Stimulated activated CD8-positive, alpha-beta memory T cell treated with anti-CD3 and anti-CD28 coated beads, Interleukin-4, amount 100 ng/mL, for 24 hours (primary cell): ENCODE data around the gene GATD1.

Source experiments
- DNase-seq: peaks from one replicate; pipeline ENCODE4 v3.0.0-alpha.2; 2020; ENCODE audit warnings: low read depth

GATD1 gene

DNA sequence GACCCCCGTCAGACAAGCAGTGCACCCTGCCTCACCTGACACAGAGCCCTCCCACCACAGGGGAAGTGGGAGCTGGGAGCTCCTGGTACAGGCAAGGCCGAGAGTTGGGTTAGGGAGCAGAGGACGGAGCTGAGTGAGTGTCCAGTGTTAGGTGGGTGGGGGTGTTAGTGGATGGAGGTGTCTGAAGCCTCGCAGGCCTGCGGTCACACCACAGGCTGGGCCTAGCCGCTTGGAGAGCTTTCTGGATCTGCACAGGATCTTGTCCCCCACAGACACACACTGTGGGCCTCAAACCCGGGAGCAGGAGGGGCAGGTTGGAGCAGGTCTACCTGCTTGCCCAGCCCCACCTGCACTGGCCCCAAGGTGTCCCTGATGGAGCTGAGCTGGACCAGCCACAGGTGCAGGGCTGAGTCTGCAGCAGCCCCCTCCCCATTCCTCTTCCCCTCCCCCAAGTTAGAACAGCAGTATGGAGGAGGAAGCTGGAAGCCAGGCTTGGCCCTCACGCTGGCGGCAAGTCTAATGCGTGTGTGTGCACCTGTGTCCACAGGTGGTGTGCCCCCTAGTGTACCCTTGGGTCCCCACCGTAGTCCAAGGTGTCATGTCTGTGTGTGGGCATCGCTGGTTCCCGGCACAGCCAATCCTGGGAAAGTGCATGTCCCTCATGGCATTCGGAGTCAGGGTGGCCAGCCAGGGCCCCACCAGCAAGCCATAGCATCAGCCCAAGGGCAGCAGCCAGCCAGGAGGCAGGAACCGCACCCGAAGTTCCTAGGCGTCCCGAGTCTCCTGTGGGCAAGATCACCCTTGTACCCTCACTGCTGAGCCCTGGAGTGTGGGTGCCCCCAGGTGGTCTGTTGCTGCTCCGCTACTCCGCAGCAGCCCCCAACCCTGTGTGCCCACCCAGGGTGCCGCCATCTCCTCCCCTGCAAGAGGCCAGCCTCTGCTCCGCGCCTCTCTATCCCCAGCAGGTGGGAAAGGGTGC is 2.0 kb upstream of the GATD1 start:
- no peak for DNase-seq

DNA sequence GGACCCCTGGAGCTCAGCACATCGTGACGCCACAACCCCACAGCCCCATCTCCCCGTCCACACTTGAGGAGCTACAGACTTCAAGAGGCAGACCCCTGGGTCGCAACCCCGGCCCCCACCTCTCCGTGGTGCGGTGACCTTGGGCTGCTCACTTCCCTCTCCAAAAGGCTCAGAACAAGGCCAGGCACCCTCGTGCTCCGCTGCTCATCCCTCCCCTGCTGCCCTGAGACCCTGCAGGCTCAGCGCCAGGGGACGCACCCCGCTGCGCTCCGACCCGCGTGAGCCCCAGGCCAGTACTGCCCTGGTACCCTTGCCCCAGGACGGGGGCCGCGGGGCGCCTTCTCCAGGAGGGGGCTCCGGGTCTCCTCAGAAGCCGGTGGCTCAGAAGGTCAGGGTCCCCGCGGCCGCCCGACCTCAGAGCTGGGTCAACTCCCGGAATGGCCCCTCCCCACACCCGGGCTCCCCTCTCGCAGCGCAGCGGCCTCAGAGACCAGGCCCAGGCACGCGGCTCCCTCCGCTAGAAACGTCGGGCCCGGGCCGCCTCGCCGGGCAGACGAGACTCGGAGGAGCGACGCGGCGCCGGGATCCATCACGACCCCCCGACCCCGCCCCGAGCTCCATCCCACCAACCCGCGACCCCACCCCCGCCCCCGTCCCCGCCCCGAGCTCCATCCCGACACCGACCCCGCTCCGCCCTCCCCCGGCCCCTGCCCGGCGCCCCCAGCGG is 563 bp downstream of the GATD1 start:
- no peak for DNase-seq

DNA sequence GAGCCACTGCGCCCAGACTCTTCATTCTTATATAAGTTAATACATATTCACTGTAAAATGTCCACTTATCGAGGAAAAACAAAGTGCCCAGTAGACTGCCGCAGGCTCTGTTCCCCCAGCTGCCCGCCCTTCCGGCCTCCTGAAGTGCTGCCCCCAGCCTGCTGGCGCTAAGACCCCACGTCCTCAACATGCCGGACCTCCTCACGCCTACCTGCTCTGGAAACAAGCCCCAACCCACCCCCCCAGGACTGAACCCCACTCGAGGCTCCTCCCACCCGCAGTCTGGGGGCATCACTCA is 1.1 kb downstream of the GATD1 start:
- no peak for DNase-seq

DNA sequence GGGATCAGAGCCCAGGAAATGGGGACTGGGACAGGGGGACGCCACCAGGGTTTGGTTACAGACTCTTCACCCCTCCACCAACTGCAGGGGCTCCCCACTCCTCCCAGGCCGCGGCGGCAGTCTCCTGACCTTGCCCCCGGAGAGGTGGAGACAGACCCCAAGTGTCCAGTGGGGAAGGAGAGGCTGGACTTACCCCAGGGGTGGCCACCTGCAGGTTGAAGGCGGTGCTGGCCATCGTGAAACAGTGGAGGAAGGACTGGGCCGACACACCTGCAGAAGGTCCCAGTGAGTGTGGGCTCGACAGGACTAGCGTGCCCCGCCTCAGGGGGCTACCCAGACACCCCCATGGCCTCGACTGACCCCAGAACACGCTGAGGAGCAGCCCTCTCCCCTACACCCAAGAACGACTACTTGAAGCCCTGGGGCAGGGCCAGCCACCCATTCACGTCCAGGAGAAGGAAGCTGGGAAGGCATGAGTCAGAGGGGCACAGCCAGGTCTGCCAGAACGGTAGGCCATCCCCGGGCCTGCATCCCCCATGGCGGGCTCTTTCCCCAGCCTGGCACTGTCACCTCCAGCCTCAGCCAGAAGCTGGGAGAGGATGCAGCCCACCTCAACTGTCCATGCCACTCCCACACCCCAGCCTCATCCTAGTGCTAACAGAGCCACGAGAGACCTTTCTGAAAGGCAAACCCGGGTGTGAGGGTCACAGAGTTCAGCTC is 2.3 kb downstream of the GATD1 start:
- no peak for DNase-seq

DNA sequence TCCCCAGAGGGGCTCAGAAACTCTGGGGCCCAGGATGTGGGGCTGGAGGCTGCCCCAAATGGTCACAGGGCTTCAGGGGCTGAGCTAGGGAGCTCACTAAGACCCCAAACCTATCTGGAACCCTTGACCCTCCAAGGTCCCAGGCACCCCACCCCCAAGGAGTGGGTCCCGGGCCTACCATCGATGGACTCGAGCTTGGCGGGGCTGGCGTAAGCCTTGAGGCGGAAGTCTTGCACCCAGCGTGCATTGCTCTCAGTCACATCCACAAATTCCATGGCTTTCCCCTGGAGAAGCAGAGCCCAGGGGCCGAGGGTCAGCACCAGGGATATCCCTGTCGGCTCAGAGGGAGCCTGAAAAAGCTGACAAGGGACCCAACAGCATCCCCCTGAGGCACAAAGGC is 3.5 kb downstream of the GATD1 start:
- DNase-seq, result no peak

DNA sequence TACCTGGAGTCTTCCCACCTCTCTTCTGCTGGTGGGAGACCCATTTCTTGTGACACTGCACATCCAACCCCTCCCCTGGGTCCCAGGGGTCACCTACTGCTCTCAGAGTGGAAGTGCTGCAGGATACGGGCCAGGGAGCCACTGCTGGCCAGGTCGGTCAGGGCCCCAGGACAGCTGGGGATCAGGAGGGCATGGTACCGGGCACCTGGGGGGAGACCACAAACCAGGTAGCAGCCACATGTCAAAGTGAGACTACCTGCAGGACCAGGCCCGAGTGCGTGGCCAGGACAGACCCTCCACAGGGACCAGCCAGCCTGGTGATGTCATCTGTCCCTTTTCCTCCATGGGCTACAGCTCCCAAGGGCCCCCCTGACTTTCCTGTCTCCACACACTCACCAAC is 3.9 kb downstream of the GATD1 start:
- no peak for DNase-seq

DNA sequence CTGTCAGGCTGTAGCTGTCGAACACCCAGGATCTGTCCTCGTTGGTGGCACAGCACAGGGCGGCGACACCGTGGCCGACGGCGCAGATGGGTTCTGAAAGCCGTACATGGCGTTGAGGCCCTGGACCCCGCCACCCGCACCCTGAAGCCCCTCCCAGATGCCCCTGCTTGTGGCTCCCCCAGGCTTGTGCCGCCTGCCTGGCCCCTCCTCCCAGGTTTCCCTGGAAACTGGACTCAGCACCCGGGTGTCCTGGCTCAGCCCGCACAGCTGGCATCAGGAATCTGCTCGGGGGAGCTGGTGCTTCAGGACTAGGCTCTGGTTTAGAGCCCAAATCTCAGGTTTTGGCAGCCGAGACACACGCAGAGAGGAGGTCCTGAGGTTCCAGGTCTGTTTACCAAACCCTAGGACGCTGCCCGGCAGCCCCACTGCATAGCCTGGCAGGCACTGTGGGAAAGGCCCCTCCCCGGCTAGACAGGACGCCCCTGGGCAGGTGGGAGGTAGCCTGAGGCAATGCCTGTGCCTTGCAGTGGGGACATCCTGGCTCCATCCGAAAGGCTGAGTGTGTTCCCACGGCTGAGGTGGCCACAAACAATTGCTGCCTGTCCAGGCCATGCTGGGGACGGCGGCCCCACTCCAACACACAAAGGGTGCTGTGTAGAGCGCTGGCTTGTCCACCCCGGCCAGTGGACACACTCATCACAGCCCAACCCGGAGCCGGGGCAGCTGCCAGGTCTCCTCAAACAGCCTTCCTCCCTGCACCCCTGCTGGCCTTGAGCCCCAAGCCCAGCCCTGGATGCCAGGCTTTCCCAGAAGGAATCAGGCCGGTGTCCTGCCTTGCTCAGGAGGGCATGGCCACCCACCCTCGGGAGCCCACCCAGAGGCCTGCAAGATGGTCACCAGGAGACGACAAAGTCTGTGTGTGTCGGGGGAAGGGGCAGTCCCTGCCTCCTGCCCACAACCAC is 4.6 kb downstream of the GATD1 start:
- DNase-seq, result no peak

DNA sequence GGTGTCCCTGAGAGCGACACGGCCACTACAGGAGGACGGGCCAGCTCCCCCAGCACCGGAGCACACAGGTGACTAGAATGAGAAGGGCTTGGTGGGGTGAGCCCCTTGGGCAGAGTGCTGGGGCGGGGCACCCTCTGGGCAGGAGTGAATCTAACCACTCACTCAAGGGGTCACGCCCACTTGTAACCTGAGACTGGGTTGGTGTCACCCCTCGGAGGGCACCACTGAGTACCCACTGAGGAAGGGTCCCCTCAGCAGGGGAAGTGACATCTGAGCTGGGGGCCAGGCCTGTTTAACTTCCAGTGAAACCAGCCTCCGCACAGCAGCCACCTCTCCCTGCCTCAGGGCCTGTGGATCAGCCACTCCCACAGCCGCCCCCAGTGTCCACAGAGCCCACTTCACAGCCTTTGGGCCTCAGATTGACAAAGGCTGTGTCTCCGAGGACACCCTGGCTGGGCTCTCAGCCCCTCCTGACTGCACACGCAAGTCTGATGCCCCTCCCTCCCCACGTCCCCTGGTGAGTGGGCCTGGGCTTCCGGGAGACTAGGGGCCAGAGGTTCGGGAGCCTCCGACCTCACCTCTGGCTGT is 5.6 kb downstream of the GATD1 start:
- DNase-seq, result no peak

DNA sequence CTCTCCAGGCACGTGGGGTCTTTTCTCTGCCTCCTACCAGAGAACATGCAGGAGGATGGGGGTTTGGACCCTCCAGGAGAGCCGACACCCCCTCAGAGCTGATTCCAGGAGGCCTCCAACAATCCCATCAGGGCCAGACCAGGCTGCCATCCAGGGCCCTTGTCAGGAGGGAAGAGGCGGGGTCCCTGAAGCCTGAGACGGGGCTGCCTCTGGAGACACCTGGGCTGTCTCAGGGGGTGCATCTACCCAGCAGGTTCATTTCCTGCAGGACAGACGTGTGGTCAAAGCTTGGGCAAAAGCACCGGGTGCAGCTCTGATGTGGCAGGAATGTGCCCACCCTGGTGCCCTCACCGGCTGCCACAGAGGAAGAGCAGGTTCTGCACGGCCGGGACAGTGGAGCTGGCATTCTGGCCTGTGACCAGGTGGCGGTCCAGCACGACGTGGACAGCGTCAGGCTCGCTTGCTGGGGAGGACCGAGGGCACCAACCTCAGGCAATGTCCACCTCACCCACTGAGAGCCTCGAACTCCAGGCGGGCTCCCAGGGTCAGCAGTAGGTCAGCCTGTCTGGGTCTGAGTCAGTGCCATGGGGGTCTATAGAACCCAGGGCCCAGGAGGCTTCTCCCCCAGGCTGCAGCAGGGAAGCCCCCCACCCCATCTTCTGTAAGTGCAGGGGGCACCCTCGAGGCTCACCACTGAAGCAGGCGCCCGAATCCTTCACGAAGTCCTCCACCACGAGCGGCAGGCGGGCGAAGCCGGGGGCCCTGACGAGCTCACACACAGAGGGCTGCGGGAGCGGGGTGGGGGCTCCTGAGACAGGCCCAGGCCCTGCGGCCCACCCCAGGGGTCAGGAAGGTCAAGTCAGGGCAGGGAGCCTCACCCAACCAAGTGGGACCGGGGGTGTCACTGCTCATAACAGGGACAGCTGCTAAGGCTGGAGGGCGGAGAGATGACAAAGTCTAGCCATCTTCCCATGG is 6.4 kb downstream of the GATD1 start:
- no peak for DNase-seq

DNA sequence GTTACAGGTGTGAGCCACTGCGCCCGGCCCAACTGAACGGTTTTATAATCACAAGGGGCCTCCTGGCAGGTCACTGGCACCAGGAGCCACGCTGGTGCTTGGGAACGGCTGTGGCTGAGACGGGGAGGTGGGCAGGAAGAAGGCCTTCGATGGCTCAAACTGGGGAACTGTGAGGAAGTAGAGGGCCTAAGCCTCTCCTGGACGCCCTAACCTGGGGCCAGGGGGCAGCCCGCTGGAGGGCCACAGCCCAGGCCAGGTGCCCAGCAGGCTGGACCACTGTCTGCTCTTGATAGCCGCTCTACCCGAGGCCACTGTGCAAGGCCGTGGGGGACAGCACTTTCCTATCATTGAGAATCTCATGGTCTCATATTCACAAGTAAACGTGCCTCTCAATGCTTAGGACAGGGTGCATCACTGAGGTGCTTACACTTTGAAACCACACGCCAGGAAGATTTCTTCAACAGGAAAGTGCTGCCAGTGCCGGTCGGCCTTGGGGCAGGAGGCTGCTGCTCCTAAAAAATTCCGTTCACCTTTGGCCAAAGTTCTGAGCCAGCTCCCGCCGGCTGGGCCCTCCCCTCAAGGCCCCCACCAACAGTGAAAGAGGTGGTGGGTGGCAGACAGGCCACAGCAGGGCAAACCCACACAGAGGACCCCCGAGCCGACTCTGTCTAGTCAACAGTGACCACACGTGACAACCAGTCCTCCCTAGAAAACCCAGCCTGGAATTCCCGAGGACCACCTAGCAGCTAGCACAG is 7.2 kb downstream of the GATD1 start:
- DNase-seq, result no peak

DNA sequence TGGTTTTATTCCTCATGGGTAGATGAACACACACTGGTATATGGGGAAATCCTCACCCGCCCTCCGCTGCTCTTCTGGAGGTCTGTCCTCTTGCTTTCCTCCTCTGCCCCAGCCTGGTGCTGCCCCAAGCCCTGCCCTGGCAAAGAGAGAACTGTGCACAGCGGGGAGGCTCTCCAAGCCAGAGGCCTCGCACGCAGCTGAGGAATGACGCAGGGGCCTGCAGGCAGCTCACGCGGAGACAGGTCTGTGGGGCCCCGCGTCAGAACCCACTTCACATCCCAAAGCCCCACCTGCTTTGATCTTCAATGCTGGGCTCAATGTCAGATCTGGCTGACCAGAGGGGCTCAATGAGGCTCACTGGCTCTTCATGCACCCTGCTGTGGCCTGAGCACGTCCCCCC is 10.0 kb downstream of the GATD1 start:
- DNase-seq, result no peak

DNA sequence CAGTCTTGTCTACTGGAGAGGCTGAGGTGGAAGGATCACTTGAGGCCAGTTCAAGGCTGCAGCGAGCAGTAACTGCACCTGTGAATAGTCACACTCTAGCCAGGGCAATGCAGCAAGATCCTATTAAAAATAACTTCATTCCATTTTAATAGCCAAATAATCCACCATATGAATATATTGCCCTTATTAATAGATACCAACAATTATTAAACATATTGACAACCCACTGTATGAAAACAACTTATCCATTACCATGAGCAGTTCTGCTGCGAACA is 10.4 kb downstream of the GATD1 start:
- DNase-seq, result no peak

DNA sequence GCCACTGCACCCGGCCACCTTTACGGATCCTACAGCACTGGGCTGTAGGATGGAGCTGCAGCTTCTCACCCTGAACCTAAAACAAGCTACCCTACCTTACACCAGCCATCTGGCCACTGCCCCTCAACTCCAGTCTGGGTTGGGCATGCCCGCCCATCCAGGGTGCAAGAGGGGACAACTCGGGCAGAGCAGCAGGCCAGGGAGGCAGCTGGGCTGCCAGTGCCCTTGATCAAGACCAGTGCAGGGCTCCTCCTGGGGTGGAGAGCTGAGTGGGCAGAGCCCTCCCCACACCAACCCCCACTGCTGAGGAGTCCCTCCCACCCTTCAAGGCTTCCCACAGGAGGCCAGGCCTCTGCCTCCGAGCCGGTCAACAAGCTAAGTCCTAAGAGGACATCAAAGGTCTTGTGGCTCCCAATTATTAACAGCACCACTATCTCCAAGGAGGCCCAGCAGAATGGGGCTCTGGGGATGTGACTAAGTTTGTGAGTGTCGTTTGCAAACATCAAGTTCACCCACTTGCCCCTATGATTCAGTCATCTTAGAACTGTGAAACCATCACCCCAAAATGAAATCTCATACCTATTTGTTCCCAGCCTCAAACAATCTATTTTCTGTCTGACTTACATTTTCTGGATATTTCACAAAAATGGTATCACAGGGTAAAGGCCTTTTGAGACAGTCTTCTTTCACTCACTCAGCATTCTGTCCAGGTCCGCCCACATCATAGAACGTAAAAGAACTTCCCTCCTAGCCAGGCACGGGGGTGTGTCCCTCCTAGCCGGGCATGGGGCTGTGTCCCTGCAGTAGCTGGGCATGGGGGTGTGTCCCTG is 11.0 kb downstream of the GATD1 start:
- no peak for DNase-seq

DNA sequence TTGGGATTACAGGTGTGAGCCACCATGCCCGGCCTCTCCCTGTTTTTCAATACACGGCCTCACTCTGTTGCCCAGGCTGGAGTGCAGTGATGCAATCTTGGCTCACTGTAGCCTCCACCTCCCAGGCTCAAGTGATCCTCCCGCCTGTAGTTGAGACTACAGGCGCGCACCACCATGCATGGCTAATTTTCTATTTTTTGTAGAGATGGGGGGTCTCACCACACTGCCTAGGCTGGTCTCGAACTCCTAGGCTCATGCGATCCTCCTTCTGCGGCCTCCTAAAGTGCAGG is 11.5 kb downstream of the GATD1 start:
- DNase-seq, result no peak

DNA sequence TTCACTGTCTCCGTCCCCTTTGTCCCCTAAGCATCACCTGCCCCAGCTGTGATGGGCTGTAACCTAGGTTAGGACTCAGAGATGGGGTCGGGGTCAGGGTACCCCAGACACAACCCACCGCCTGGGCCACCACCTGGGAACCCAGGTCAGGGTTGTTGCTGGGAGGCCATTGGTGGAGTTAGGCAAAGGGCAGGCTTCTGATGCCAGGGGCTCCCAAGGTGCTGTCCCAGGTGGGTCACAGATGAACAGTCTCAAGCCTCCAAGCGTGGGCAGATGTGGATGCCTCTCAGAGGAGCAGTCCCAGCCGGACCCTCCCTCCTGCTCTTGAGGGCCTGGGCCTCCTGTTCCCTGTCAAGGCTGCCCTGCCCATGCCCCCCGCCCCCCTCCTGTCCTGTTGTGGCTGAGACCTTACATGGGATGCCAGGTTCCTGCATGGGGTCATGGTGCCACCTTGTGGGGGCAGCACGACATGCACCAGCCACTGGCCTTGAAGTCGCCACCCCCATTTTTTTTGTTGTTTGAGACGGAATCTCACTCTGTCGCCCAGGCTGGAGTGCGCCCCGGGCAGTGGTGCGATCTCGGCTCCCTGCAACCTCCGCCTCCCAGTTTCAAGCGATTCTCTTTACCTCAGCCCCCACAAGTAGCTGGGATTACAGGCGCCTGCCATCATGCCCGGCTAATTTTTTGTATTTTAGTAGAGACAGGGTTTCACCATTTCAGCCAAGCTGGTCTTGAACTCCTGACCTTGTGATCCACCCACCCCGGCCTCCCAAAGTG is 12.1 kb downstream of the GATD1 start:
- peak; percentile 47 for DNase-seq

DNA sequence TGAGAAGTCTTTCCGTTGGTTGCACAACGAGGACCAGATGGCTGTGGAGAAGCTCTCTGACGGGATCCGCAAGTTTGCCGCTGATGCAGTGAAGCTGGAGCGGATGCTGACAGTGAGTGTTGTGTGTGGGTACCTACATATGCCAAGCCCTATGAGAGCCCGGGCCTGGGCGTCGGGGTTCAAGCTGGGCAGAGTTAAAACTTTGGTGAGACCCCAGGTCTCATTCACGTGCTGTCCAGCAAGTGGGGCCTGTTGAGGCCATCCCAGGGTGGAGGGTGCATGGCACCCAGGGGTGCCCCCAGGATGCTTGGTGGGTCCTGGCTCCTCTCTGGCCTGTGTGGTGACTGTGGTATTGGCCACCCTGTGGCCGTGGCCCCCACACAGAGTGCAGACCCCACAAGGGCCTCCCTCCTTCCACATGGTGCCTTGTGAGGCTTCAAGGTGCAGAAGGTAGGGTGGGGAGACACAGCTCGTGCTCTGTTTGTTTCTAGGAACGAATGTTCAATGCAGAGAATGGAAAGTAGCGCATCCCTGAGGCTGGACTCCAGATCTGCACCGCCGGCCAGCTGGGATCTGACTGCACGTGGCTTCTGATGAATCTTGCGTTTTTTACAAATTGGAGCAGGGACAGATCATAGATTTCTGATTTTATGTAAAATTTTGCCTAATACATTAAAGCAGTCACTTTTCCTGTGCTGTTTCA is 12.8 kb downstream of the GATD1 start:
- no peak for DNase-seq

DNA sequence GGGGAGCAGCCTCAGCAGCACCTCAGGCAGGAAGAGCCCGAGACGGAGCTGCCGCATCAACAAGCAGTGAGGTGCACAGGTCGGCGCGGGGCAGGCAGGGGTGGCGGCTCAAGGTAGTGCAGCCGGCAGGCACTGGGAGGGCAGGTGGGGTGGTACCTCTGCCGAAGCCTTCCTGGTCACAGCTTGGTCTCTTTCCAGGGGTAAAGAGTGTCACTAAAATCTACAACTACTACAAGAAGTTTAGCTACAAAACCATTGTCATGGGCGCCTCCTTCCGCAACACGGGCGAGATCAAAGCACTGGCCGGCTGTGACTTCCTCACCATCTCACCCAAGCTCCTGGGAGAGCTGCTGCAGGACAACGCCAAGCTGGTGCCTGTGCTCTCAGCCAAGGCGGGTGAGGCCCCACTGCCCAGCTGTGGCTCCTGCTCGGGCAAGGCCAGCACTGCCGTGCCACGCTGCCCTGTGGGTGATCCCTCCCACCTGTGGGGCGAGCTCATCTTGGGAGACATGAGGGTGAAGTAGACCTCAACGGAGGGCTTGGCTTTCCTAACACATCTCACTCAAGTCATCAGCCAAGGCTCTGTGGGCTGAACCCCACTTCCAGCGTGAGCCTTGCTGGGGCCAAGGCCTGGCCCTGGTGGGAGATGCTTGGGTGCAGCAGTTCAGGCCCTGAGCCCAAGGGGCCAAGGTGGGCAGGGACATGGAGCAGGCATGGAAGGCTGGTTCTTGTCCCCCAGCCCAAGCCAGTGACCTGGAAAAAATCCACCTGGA is 13.6 kb downstream of the GATD1 start:
- DNase-seq, result no peak
